Gastrocnemius medialis (tissue), 4 donors: ENCODE data around the gene C1GALT1C1L. TPM values are rescaled to one million over a fixed set of nuclear protein-coding genes. Genes with fewer than 3 reads are reported as not detected.

Experiments used
- ATAC-seq, 2 donors: fragments of 150-250 bp; one replicate each; pipeline ENCODE4 v1.9.1; 2016
- DNase-seq, 2 donors: peaks; one replicate each; pipeline ENCODE4 v3.0.0-alpha.2; 2019
- H3K27ac ChIP-seq, 4 donors: fragments of 200-600 bp; sonication (generic); 1 replicate in 1 of 4; 2 replicates in 3 of 4; pipeline ENCODE4 v1.5.1; 2016 to 2018; ENCODE audit warnings: mild to moderate bottlenecking in 2 of 4, moderate library complexity in 1 of 4
- H3K27me3 ChIP-seq, 3 donors: fragments of 200-600 bp; sonication (generic) in 2 of 3; 1 replicate in 1 of 3; 2 replicates in 2 of 3; pipeline versions ENCODE4 v1.5.1 to v1.6.0; 2016 to 2019; ENCODE audit warnings: mild to moderate bottlenecking in 1 of 3, moderate library complexity in 1 of 3
- H3K36me3 ChIP-seq, 2 donors: fragments of 200-600 bp; sonication (generic) in 1 of 2; one replicate each; pipeline ENCODE4 v1.5.1; 2017 to 2018
- H3K4me1 ChIP-seq, 2 donors: fragments of 200-600 bp; sonication (generic) in 1 of 2; one replicate each; pipeline ENCODE4 v1.5.1; 2016 to 2017; ENCODE audit warnings: mild to moderate bottlenecking in 2 of 2
- H3K4me3 ChIP-seq, 4 donors: fragments of 200-600 bp; sonication (generic) in 3 of 4; 1 replicate in 1 of 4; 2 replicates in 3 of 4; pipeline ENCODE4 v1.5.1; 2016 to 2019; ENCODE audit warnings: mild to moderate bottlenecking in 2 of 4
- H3K9me3 ChIP-seq, 3 donors: fragments of 200-600 bp; sonication (generic) in 2 of 3; 1 replicate in 1 of 3; 2 replicates in 2 of 3; pipeline ENCODE4 v1.5.1; 2016 to 2019
- POLR2A ChIP-seq, 2 donors: fragments of 450-650 bp; IDR thresholded peaks; one replicate each; pipeline ENCODE4 v1.6.1; 2017; ENCODE audit warnings: antibody characterized with exemption in 2 of 2, mild to moderate bottlenecking in 2 of 2, moderate library complexity in 2 of 2
- in situ Hi-C, 4 donors: fragments of 200-750 bp; cut with MboI; loops; one replicate each; pipeline versions ENCODE4 v1.15.0 to v1.8.0; 2017; ENCODE audit warnings: low sequenced_read_pairs in 4 of 4
- intact Hi-C: fragments of 100-400 bp; cut with DNase I; formaldehyde crosslinking; loops from one replicate; pipeline ENCODE4 v1.15.1; 2023; ENCODE audit warnings: low total_unique reads
- total RNA-seq, 4 donors: library from RNA; depleted of rRNA; stranded (reverse); fragments of >200 nt; gene quantifications; one replicate each; pipeline versions ENCODE4 v1.1.0 to v1.2.3, GENCODE V29; 2016
- TF ChIP-seq, protein P1 (sequence below), 5 experiments: fragments of 450-650 bp in 3 of 5; fragments of 200-600 bp in 2 of 5; sonication (generic) in 2 of 5; IDR thresholded peaks in 4 of 5; conservative IDR thresholded peaks in 1 of 5; 1 replicate in 4 of 5; 2 replicates in 1 of 5; pipeline ENCODE4 v1.5.1; 2016 to 2019; ENCODE audit warnings: antibody characterized with exemption in 5 of 5, mild to moderate bottlenecking in 3 of 5, moderate library complexity in 3 of 5

The C1GALT1C1L gene
- total RNA-seq, 4 donors from 2014 or later = 0.59 TPM; not detected in 3

DNA sequence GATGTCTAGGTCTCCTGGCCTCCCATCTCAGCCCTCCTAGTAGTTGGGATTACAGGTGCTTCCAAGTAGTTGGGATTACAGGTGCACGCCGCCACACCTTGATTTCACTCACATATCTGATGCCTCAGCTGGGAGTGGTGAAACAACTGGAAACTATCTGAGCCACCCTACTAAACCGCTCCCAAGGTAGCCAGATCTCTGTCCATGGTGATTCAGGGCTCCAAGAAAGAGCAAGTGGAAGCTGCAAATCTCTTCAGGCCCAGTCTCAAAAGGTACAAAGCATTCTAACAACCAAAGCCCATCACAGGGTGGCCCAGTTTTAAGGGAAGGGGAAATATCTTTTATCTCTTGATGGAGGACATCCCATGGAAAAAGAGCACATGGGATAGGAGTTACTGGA, 19.0 kb downstream of the C1GALT1C1L start:
- Histone ChIP-seq H3K4me1 (no peaks in the 10 kb centered on the region), H3K36me3 (no peaks in the 10 kb centered on the region), H3K27ac (no peak overlapping the region), H3K27me3 (no peaks in the 10 kb centered on the region), H3K9me3 (no peaks in the 10 kb centered on the region), H3K4me3 (no peak overlapping the region)
- no peak for TF ChIP-seq POLR2A (IDR thresholded peaks at IDR 0.05)
- TF ChIP-seq, protein P1, sequence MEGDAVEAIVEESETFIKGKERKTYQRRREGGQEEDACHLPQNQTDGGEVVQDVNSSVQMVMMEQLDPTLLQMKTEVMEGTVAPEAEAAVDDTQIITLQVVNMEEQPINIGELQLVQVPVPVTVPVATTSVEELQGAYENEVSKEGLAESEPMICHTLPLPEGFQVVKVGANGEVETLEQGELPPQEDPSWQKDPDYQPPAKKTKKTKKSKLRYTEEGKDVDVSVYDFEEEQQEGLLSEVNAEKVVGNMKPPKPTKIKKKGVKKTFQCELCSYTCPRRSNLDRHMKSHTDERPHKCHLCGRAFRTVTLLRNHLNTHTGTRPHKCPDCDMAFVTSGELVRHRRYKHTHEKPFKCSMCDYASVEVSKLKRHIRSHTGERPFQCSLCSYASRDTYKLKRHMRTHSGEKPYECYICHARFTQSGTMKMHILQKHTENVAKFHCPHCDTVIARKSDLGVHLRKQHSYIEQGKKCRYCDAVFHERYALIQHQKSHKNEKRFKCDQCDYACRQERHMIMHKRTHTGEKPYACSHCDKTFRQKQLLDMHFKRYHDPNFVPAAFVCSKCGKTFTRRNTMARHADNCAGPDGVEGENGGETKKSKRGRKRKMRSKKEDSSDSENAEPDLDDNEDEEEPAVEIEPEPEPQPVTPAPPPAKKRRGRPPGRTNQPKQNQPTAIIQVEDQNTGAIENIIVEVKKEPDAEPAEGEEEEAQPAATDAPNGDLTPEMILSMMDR (IDR thresholded peaks at IDR 0.05 in 4 of 5, conservative IDR thresholded peaks at IDR 0.05 in 1 of 5) = no peak
- ATAC-seq = no peak
- no peak for DNase-seq
- in situ Hi-C loops (no loop called here), intact Hi-C loops (no loop called here)

DNA sequence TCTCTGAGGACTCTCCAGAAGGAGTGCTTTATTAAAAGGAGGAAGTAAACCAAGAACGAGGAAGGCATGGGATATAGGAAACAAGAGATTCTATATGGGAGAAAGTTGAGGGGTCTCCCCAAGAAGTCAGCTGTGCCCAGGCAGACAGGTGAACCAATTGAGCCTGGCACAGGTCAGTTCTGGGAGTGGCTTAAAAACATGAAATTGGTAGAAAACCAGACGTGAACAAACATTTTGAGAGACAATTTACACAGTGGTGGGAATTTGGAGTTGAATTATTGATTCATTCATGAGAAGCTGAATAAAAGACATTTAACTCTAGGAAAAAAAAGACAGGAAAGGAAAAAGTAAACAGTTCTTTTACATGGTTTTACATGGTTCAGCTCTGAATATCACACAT, 22.7 kb downstream of the C1GALT1C1L start:
- H3K27me3 ChIP-seq = no peaks in the 10 kb centered on the region
- no peak overlapping the region for H3K4me3 ChIP-seq
- no peaks in the 10 kb centered on the region for H3K36me3 ChIP-seq
- in situ Hi-C loops (no loop called here), intact Hi-C loops (no loop called here)
- DNase-seq = no peak
- ATAC-seq = no peak
- TF ChIP-seq, protein P1 (IDR thresholded peaks at IDR 0.05 in 4 of 5, conservative IDR thresholded peaks at IDR 0.05 in 1 of 5) = no peak
- no peak for TF ChIP-seq POLR2A (IDR thresholded peaks at IDR 0.05)
- H3K9me3 ChIP-seq = no peaks in the 10 kb centered on the region
- H3K4me1 ChIP-seq = no peaks in the 10 kb centered on the region
- no peak overlapping the region for H3K27ac ChIP-seq

DNA sequence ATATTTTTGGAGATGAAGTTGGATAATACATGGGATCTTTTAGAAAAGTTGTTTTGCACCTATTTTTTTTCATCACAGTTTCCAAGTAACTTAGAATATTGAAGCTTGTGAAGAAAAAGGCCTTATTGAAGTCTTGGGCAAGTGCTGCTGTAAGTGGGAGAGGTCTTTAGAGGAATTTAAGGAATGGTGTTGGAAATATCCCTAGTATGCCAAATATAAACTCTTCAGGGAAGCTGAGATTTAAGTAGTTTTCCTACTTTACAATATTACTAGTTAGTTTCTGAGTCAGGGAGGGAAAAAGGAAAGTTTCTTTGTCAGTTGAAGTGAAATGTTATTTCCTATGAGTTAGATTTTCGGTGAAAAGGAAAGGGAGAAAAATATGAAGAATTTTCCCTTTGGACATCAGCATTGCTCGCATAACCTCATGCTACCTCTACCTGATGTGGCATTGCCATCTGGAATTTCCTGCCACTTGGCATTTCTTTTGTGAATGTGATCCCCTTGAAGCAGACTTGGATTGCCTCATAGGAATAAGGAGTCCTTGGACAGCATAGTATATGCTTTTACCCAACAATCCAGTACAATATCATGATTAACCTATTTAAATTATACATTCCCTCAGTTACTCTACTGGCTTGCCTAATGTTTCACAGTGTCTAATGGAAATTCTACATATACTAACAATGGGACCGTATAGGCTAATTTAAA, 27.1 kb downstream of the C1GALT1C1L start:
- no peaks in the 10 kb centered on the region for H3K4me1 ChIP-seq
- H3K27me3 ChIP-seq = no peaks in the 10 kb centered on the region
- ATAC-seq = no peak
- no peak overlapping the region for H3K4me3 ChIP-seq
- in situ Hi-C loops (no loop called here), intact Hi-C loops (no loop called here)
- no peak for TF ChIP-seq POLR2A (IDR thresholded peaks at IDR 0.05)
- TF ChIP-seq, protein P1 (IDR thresholded peaks at IDR 0.05 in 4 of 5, conservative IDR thresholded peaks at IDR 0.05 in 1 of 5) = no peak
- no peaks in the 10 kb centered on the region for H3K36me3 ChIP-seq
- H3K9me3 ChIP-seq = no peaks in the 10 kb centered on the region
- no peak for DNase-seq
- H3K27ac ChIP-seq = no peak overlapping the region

DNA sequence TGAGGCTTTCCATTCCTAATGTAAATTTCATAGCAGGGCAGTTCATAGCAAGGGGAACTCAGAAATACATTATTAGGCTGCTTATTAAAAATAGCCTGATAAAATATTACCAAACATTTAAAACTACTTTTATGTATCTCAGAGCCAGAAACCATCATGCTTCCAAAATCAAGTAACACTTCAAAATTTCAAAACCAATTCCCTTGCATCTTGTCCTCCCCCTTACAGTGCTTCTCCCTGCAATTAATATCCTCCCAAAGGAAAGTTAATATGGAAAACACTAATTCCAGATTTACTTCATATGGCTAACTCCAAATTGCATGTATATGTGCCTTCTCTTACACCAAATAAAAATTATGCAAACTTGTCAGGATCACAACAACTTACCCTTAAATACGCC, 32.5 kb downstream of the C1GALT1C1L start:
- TF ChIP-seq, protein P1 (IDR thresholded peaks at IDR 0.05 in 4 of 5, conservative IDR thresholded peaks at IDR 0.05 in 1 of 5) = no peak
- no peak for TF ChIP-seq POLR2A (IDR thresholded peaks at IDR 0.05)
- no peak overlapping the region for H3K4me3 ChIP-seq
- H3K36me3 ChIP-seq = no peaks in the 10 kb centered on the region
- H3K4me1 ChIP-seq = no peaks in the 10 kb centered on the region
- H3K27me3 ChIP-seq = peaks cover 0 to 4% (median 0%) of the 10 kb centered on the region in 3 donors
- H3K27ac ChIP-seq = no peak overlapping the region
- ATAC-seq (no peak), DNase-seq (no peak)
- intact Hi-C loops (no loop called here), in situ Hi-C loops (no loop called here)
- H3K9me3 ChIP-seq = no peaks in the 10 kb centered on the region

DNA sequence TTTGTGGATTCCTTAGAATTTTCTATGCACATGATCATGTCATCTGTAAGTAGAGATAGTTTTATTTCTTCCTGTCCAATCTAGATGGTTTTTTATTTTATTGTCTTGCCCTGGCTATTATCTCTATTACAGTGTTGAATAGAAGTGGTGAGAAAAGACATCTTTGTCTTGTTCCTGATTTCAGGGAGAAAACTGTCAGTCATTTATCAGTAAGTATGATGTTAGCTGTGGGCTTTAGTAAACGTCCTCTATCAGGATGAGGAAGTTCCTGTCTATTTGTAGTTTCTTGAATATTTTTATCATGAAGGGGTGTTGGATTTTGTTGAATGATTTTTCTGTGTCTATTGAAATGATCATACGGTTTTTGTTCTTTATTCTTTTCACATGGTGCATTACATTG, 33.9 kb downstream of the C1GALT1C1L start:
- H3K27me3 ChIP-seq = peaks cover under 1 to 16% (median 3%) of the 10 kb centered on the region in 3 donors
- no peaks in the 10 kb centered on the region for H3K9me3 ChIP-seq
- no peak overlapping the region for H3K27ac ChIP-seq
- in situ Hi-C loops (no loop called here), intact Hi-C loops (no loop called here)
- ATAC-seq (no peak), DNase-seq (no peak)
- no peak for TF ChIP-seq POLR2A (IDR thresholded peaks at IDR 0.05)
- TF ChIP-seq, protein P1 (IDR thresholded peaks at IDR 0.05 in 4 of 5, conservative IDR thresholded peaks at IDR 0.05 in 1 of 5) = no peak
- H3K4me3 ChIP-seq = no peak overlapping the region
- H3K36me3 ChIP-seq = no peaks in the 10 kb centered on the region
- peaks cover 3 to 6% of the 10 kb centered on the region in 2 donors for H3K4me1 ChIP-seq
